ENCODE data around the gene TRIM16.

Gene TRIM16

DNA sequence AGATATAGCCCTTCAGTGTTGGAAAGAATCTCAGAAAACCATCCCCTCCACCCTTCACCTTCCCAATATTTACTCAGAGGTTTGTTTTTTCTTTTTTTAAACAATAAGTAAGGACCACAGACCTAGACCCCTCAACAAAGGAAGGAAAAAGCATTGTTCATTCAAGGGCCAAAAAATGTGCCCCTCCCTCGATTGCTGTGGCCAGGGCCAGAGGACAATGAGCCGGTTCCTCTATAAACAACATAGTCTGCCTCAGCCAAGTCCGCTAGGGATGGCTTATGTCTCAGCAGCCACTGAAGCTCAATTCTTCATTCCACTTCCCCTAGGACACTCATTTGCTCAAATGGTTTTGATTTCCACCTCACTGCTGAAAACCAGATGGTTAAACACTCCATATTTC, 24.0 kb downstream of the TRIM16 start:
- Histone ChIP-seq H3K27me3 (ENCODE audit: insufficient read depth, low read length) (no peaks in the 10 kb centered on the region), H3F3A (ENCODE audit: insufficient read depth, low read length) (no peaks in the 10 kb centered on the region), H3K4me2 (ENCODE audit: low read length) (no peak overlapping the region), H3K36me3 (ENCODE audit: insufficient read depth, low read length) (peaks cover 25% of the 10 kb centered on the region; the same call in 1 of the 2 replicates), H3K9me2 (ENCODE audit: low read depth, low read length) (no peaks in the 10 kb centered on the region), H3K4me3 (ENCODE audit: low read depth, low read length, poor library complexity, severe bottlenecking) (no peak overlapping the region), H3K9ac (ENCODE audit: low read length) (no peak overlapping the region), H3K79me2 (ENCODE audit: insufficient read depth, low read length) (no peaks in the 10 kb centered on the region), H2AFZ (ENCODE audit: low read length) (no peak overlapping the region), H4K20me1 (ENCODE audit: insufficient read depth, low read length) (no peaks in the 10 kb centered on the region), H3K9me3 (ENCODE audit: low read length) (no peaks in the 10 kb centered on the region), H3K4me1 (ENCODE audit: insufficient read depth, low read length, severe bottlenecking) (no peaks in the 10 kb centered on the region), H3K27ac (ENCODE audit: low read depth, low read length, poor library complexity, severe bottlenecking) (no peak overlapping the region)
- TF ChIP-seq EZH2 (IDR thresholded peaks at IDR 0.05; ENCODE audit: borderline replicate concordance, low read length) = no peak
- TF ChIP-seq, protein P1, sequence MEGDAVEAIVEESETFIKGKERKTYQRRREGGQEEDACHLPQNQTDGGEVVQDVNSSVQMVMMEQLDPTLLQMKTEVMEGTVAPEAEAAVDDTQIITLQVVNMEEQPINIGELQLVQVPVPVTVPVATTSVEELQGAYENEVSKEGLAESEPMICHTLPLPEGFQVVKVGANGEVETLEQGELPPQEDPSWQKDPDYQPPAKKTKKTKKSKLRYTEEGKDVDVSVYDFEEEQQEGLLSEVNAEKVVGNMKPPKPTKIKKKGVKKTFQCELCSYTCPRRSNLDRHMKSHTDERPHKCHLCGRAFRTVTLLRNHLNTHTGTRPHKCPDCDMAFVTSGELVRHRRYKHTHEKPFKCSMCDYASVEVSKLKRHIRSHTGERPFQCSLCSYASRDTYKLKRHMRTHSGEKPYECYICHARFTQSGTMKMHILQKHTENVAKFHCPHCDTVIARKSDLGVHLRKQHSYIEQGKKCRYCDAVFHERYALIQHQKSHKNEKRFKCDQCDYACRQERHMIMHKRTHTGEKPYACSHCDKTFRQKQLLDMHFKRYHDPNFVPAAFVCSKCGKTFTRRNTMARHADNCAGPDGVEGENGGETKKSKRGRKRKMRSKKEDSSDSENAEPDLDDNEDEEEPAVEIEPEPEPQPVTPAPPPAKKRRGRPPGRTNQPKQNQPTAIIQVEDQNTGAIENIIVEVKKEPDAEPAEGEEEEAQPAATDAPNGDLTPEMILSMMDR (IDR thresholded peaks at IDR 0.05; ENCODE audit: low read length) = no peak

- H3F3A ChIP-seq (ENCODE audit: insufficient read depth, low read length) = no peaks in the 10 kb centered on the region
- no peaks in the 10 kb centered on the region for H3K9me3 ChIP-seq (ENCODE audit: low read length)
- H3K9me2 ChIP-seq (ENCODE audit: low read depth, low read length) = no peaks in the 10 kb centered on the region
- no peak overlapping the region for H3K4me3 ChIP-seq (ENCODE audit: low read depth, low read length, poor library complexity, severe bottlenecking)
- H3K9ac ChIP-seq (ENCODE audit: low read length) = no peak overlapping the region
- no peaks in the 10 kb centered on the region for H4K20me1 ChIP-seq (ENCODE audit: insufficient read depth, low read length)
- H3K27ac ChIP-seq (ENCODE audit: low read depth, low read length, poor library complexity, severe bottlenecking) = no peak overlapping the region
- peaks cover 25% of the 10 kb centered on the region; the same call in 1 of the 2 replicates for H3K36me3 ChIP-seq (ENCODE audit: insufficient read depth, low read length)
- H3K4me2 ChIP-seq (ENCODE audit: low read length) = no peak overlapping the region
- no peak overlapping the region for H2AFZ ChIP-seq (ENCODE audit: low read length)
- H3K79me2 ChIP-seq (ENCODE audit: insufficient read depth, low read length) = no peaks in the 10 kb centered on the region
- TF ChIP-seq EZH2 (IDR thresholded peaks at IDR 0.05; ENCODE audit: borderline replicate concordance, low read length) = no peak
- TF ChIP-seq, protein P1 (IDR thresholded peaks at IDR 0.05; ENCODE audit: low read length) = no peak
- H3K4me1 ChIP-seq (ENCODE audit: insufficient read depth, low read length, severe bottlenecking) = no peaks in the 10 kb centered on the region
- no peaks in the 10 kb centered on the region for H3K27me3 ChIP-seq (ENCODE audit: insufficient read depth, low read length)
These were observed 24.4 kb downstream of the TRIM16 start for GRCh38 chr17:15659663-15660062.

DNA sequence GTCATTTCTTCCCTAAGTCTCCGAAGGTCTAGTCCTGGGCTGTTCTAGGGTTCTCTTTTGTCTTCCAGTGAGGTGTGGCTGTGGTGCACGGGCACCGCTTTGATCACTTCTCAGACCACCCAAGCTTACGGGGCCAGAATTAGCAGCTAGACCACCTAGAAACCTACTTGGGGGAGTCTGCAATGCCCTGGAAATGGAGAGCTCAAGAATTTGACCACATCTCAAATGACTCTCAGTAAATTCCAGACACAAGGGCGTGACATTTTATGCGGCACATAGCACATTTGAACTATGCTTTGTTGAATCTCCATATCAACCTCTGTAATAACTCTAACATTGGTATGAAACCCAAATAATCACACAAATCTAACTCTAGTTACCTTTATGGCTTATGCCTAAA, 24.9 kb downstream of the TRIM16 start:
- peaks cover 22% of the 10 kb centered on the region; the same call in 1 of the 2 replicates for H3K36me3 ChIP-seq (ENCODE audit: insufficient read depth, low read length)
- no peak for TF ChIP-seq EZH2 (IDR thresholded peaks at IDR 0.05; ENCODE audit: borderline replicate concordance, low read length)
- TF ChIP-seq, protein P1 (IDR thresholded peaks at IDR 0.05; ENCODE audit: low read length) = no peak
- H4K20me1 ChIP-seq (ENCODE audit: insufficient read depth, low read length) = no peaks in the 10 kb centered on the region
- no peaks in the 10 kb centered on the region for H3F3A ChIP-seq (ENCODE audit: insufficient read depth, low read length)
- H3K9me3 ChIP-seq (ENCODE audit: low read length) = no peaks in the 10 kb centered on the region
- no peaks in the 10 kb centered on the region for H3K4me1 ChIP-seq (ENCODE audit: insufficient read depth, low read length, severe bottlenecking)
- no peaks in the 10 kb centered on the region for H3K9me2 ChIP-seq (ENCODE audit: low read depth, low read length)
- H3K27me3 ChIP-seq (ENCODE audit: insufficient read depth, low read length) = no peaks in the 10 kb centered on the region
- no peak overlapping the region for H3K9ac ChIP-seq (ENCODE audit: low read length)
- H3K4me2 ChIP-seq (ENCODE audit: low read length) = no peak overlapping the region
- no peak overlapping the region for H3K27ac ChIP-seq (ENCODE audit: low read depth, low read length, poor library complexity, severe bottlenecking)
- H3K79me2 ChIP-seq (ENCODE audit: insufficient read depth, low read length) = no peaks in the 10 kb centered on the region
- H2AFZ ChIP-seq (ENCODE audit: low read length) = no peak overlapping the region
- no peak overlapping the region for H3K4me3 ChIP-seq (ENCODE audit: low read depth, low read length, poor library complexity, severe bottlenecking)

Data from OCI-LY1 (cell line).